ENCODE data around the gene RGS6. TPM values are rescaled to one million over a fixed set of nuclear protein-coding genes. Genes with fewer than 3 reads are reported as not detected.

The RGS6 gene
- total RNA-seq, 2 experiments from 2014 or later = not detected

GRCh38 chr14:72513965-72514659 is 581.9 kb downstream of the RGS6 start:
- H3K27ac ChIP-seq (ENCODE audit: low read depth, low read length, poor library complexity, severe bottlenecking) = no peak overlapping the region
- H3K4me3 ChIP-seq (ENCODE audit: low read depth, low read length, poor library complexity, severe bottlenecking) = no peak overlapping the region
- no TSS peak for BruUV-seq (replicated peaks)
- H4K20me1 ChIP-seq (ENCODE audit: insufficient read depth, low read length) = no peaks in the 10 kb centered on the region
- CTCF ChIA-PET (ENCODE audit: unreplicated experiment) = interaction anchor here (0.7 to 0.8 kb wide), 3 partner anchors 379 to 435 kb away, joined by 3 to 4 read pairs (median 3); partner anchors contain the start of gene DPF3
- POLR2A ChIA-PET = interaction anchor here (0.5 to 1.9 kb wide), 2 partner anchors 390 to 531 kb away, joined by 5 read pairs; no protein-coding TSS in a partner anchor
- H3K79me2 ChIP-seq (ENCODE audit: insufficient read depth, low read depth, low read length) = no peaks in the 10 kb centered on the region
- H3K9me2 ChIP-seq (ENCODE audit: insufficient read depth, low read length) = no peaks in the 10 kb centered on the region
- no peaks in the 10 kb centered on the region for H3K36me3 ChIP-seq (ENCODE audit: insufficient read depth, low read length)
- no peak overlapping the region for H2AFZ ChIP-seq (ENCODE audit: low read length)
- H3K4me2 ChIP-seq (ENCODE audit: low read length) = no peak overlapping the region
- peak; percentile 47 for DNase-seq (ENCODE audit: low spot score)
- no peaks in the 10 kb centered on the region for H3K9me3 ChIP-seq (ENCODE audit: low read length)
- intact Hi-C loops (cut with micrococcal nuclease; ENCODE audit: unreplicated experiment) = loop anchor here (10.0 kb wide), 2 partner anchors 151 to 211 kb away; no protein-coding TSS in a partner anchor
- TF ChIP-seq CTCF (conservative IDR thresholded peaks at IDR 0.05; ENCODE audit: low read length) (peak; percentile 85), EZH2phosphoT487 (IDR thresholded peaks at IDR 0.05; ENCODE audit: borderline replicate concordance, low read depth, low read length) (no peak)
- peaks cover 22% of the 10 kb centered on the region for H3K4me1 ChIP-seq (ENCODE audit: insufficient read depth, low read length, poor library complexity, severe bottlenecking)

GRCh38 chr14:72514660-72515025 is 582.4 kb downstream of the RGS6 start:
- H3K27ac ChIP-seq (ENCODE audit: low read depth, low read length, poor library complexity, severe bottlenecking) = no peak overlapping the region
- no peak overlapping the region for H3K4me3 ChIP-seq (ENCODE audit: low read depth, low read length, poor library complexity, severe bottlenecking)
- no peaks in the 10 kb centered on the region; the same call in 1 of the 2 replicates for H3K9me3 ChIP-seq (ENCODE audit: low read length)
- no TSS peak for BruUV-seq (replicated peaks)
- intact Hi-C loops (cut with micrococcal nuclease; ENCODE audit: unreplicated experiment) = loop anchor here (10.0 kb wide), 2 partner anchors 150 to 210 kb away; no protein-coding TSS in a partner anchor
- no peak overlapping the region for H2AFZ ChIP-seq (ENCODE audit: low read length)
- POLR2A ChIA-PET = interaction anchor here (1.9 kb wide), 1 partner anchor 389 kb away, joined by 5 read pairs; no protein-coding TSS in a partner anchor
- no peaks in the 10 kb centered on the region for H3K36me3 ChIP-seq (ENCODE audit: insufficient read depth, low read length)
- CTCF ChIA-PET (ENCODE audit: unreplicated experiment) = interaction anchor here (0.7 to 1.0 kb wide), 4 partner anchors 379 to 434 kb away, joined by 3 to 4 read pairs (median 3); partner anchors contain the start of gene DPF3
- TF ChIP-seq EZH2phosphoT487 (IDR thresholded peaks at IDR 0.05; ENCODE audit: borderline replicate concordance, low read depth, low read length) (no peak), CTCF (conservative IDR thresholded peaks at IDR 0.05; ENCODE audit: low read length) (no peak)
- H3K79me2 ChIP-seq (ENCODE audit: insufficient read depth, low read depth, low read length) = no peaks in the 10 kb centered on the region
- DNase-seq (ENCODE audit: low spot score) = no peak
- peaks cover 27% of the 10 kb centered on the region for H3K4me1 ChIP-seq (ENCODE audit: insufficient read depth, low read length, poor library complexity, severe bottlenecking)
- H3K4me2 ChIP-seq (ENCODE audit: low read length) = no peak overlapping the region
- no peaks in the 10 kb centered on the region for H4K20me1 ChIP-seq (ENCODE audit: insufficient read depth, low read length)
- H3K9me2 ChIP-seq (ENCODE audit: insufficient read depth, low read length) = no peaks in the 10 kb centered on the region

Data from OCI-LY7 (cell line).